Left forelimb (tissue), 1 donor: ENCODE results near the gene ERC2.

Source experiments
- DNase-seq: peaks from one replicate; pipeline ENCODE4 v3.0.0-alpha.2; 2018; ENCODE audit warnings: low spot score

Gene ERC2

DNA sequence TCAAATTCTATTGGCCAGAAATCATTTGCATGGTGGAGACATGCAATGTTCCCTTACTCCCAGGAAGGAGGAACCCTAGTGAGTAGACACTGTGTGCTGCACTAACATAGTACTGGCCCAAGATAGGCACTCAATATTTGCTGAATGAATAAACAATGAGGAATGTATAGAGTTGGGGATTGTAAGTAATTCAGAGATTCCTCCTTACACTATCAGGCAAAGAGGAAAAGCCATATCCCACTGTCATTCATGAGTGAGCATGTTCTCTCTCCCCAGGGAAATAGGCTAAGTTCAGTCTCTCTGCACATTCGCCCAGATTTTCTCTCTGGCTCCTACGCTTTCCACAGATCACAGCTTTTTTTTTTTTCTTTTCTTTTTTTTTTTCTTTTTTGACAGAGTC, 826.3 kb downstream of the ERC2 start:
- DNase-seq: no peak

DNA sequence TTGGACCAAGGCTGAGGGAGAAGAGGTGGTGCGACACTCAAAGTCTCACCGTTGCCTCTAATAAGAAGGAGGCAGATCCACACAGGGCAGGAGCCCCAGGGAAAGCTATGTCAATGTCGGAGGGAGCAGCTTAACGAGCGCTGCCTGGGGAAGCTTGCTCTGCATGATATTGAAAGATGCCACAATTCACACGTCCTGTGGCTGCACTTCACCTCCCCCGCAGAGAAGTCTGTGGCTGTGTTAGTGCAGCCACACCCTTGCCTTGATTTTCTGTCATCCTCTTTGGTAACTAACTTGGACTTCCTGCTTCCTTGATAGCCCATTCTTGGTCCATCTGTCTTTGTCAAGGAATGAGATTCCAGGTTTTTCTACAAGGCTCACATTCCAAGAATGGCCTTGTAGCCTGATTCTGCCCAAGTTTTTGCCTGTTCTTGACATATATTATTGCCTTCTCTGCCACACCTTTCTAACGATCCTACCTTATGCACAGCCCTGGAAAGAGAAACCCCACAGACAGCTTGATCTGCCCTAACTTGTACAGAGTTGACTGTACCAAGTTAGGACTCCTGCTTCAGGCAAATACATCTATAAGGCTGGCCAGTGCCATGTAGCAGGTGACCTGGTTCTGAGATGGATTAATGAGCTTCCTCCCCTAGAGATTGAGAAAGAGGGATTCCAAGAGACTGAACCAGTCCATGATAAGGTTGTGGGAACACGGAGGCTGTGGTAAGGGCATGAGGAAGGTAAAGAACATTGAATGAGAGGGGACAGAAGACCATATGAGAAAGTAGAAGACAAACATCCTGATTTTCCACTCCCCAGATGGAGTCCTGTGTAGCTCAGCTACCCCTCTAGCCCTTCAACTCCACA, 828.1 kb downstream of the ERC2 start:
- DNase-seq: no peak

DNA sequence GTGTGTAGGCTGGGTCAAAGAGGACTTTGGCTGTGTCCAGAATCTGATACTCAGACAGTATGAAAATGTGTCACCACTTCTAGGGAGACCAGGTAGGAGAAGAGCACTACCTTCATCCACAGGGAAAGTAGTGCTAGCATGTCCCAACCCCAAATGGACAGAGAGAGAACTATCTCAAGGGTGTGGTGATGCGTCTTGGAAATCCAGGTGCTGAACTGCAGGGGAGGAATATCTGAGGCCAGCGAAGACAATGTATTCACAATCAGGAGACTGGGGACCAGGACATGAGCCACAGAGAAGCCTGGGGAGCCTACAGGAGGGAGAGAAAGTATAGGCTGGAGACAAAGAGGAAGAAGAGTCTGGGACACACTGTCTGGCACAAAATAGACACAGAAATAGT, 829.1 kb downstream of the ERC2 start:
- no peak for DNase-seq

DNA sequence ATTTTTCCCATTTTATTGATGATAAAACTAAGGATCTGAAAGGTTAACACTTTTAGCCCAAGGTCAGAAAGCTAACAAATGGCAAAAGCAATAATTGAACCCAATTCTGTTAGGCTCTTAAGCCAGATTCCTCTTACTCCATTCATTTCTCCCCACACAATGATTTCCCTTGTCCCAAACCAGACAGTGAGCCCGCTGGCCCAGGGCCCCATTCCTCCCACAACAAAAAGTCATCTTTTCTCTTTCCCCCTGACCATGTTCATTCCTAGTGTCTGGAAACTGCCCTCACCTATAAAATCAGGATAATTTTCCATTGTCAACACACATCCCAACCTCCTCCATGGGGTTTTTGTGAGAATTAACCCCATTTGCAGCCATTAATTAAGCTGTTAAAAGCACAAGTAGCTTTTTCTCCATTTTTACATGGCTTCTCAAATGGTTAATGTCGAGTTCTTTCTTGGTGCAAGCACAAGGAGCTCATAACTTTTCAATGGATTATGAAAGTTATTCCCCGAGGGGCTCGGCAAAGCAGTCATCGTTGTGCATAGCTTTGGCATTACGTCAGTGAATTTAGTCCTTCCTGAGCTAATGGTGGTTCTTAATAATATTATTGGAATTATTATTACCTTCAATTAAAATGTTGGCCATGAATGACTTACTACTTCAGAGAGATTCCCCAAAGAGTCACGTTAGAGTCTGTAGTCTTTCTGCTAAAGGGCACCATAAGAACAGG, 830.2 kb downstream of the ERC2 start:
- DNase-seq: no peak

DNA sequence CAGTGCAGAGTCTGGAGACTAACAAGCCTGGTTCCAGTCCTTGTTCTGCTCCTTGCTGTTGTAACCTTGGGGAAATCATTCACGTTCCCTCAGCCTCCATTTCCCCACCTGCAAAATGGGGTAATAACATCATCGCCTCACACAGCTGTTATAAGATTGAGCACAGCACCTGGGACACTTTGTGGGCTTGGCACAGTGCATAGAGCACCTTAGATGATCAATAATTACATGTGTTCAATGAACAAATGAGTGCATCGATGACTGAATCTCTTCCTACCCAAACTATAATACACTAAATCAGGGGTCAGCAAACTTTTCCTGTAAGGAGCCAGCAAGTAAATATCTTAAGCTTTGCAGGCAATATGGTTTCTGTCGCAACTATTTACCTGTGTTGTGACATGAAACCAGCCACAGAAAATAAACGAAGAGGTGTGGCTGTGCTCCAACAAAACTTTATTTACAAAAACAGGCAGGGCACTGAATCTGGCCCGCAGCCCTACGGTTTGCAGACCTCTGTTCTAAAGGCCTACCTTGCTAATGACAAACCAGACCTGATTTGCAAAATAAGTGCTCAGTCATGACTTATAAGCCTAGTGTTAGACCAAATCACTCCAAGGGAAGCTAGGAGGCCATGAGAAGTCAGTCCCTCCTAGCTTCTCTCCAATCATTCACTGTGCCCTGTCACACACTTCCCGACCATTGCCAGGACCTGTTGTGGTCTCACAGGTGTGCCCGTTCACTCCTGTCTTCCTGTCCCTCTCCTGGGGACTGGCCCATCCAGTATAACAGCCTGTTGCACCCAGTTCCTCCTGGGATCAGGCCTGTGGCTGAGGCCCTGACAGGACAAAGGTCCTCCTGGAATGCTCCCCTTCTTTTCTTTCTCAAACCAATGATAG, 831.7 kb downstream of the ERC2 start:
- DNase-seq: no peak

DNA sequence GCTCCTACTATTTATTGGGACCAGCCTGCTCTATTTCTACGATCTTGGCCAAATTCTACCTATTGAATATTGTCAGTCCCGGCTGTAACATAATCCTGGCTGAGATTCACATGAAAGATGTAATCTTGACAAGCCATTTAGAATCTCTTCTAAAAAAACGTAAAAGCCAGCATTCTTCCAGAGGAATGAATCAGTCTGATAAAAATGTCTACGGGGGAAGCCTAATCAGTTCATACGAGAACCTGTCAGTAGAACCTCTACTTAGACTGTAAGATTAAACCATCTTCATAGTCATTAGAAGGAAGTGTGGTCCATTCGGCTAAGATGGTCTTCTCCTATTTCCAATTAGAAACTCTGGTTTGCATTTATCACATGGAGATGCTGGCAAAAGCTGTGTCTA, 833.9 kb downstream of the ERC2 start:
- no peak for DNase-seq

DNA sequence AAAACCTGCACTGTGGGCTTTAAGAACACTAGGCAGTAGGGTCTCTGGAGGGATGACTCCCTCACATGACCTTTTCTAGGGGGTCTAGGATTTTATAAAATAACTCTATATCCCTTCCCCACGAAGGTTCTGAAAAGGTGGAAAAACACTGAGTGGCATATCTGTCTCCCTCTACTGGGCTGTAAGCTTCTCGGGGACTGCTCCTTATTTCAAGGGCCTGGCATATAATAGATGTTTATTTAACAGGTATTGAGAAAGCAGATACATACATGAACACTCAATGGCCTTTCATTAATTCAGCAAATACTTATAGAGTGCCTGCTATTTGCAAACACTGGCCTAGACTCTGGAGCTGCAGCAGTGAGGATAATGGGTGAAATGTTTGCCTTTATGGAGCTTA, 834.9 kb downstream of the ERC2 start:
- DNase-seq: no peak

DNA sequence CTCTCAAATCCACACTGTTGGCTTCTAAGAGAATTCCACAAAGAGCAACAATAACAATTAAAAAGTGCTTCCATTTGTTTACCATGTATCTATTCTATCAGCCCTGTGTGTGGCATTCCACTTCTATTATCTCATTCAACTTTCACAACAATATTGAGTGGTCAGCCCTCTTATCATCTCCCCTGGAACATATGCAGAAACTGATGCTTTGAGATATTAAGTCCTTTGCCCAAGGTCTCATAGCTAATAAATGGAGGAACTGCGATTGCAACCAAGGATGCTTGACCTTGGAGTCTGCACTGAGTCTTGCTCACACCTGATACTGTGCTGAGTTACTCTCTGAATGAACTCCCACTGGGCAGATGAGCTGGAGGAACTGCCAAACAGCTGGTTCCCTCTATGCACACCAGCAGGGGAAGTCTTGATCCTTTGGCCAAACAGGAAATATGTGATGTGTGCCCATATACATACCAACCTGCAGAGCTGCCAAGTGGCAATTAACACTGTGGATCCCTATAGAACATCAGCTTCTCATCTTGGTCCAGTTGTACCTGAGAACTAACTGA, 836.4 kb downstream of the ERC2 start:
- DNase-seq: no peak

DNA sequence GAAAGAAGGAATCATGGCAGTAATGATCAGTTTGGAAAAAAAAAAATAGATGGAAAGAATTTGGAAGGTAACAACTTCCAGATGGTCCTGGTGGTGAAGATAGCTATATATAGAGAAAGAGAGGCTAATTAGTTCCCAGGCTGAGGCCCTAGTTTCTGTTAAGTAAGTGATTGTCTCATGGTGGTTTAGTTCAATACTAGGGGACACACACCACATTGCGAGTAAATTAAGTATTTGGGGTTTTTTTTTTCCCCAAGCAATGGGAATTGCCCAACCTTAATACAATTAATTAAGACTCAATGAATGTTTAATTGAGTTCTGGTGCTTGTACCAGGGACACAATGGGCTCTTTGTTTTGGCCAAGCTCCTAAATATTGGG, 837.4 kb downstream of the ERC2 start:
- DNase-seq: no peak

DNA sequence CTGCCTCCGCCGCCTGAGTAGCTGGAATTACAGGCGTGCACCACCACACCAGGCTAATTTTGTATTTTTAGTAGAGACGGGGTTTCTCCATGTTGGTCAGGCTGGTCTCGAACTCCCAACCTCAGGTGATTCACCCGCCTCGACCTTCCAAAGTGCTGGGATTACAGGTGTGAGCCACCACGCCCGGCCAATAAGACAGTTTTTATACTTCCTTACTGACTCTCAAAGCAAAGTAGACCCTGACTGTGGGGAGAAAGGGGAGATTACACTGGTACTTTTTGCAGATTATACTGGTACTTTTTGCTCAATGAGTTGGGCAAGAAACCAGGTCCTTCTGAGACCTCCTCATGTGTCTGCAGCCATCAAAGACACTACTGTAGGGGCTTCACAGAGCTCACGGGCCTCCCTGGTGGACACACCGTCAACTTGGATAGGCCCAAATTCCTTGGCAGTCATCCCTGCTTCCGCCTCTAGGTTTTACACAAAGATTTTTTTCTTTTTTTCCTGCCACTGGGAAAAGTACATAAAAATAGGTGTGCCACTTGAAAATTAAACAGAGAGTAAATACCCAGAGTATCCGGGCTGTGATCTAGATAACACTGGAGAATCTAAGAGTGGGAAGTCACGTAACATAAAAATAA, 837.9 kb downstream of the ERC2 start:
- no peak for DNase-seq

DNA sequence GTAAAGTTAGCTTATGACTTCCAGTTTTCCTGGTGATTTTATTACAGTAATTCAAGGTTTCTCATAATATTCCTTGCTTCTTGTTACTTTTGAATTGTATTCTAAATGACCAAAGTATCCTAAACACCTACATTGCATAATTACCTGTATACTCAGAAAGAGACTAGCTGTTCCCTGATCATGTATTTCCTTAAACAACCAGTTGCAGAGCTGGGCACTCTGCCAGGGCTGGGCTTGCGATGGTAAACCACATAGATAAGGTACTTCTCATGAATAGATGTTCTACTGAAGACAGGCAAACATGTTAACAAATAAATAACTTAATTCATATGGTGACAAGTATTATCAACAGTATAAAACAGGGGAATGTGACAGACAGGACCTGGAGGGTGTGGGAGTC, 838.8 kb downstream of the ERC2 start:
- DNase-seq: no peak

DNA sequence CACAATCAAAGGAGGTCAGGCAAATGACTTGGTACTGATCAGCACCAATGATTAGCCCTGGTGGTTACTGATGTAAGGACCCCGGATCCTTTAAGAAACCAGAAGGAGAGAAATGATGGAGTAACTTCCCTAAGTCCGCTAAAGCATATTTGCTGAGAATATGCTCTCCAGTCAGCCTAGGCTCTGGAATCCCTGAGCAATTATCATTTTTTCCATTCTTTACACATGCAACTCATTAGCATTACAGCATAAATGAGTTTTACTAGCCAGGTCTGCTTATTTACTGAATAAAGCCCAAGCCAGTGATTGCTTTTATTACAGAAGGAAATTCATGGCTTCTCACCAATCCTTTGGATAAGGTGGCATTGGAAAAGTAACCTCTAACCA, 842.0 kb downstream of the ERC2 start:
- DNase-seq: no peak

DNA sequence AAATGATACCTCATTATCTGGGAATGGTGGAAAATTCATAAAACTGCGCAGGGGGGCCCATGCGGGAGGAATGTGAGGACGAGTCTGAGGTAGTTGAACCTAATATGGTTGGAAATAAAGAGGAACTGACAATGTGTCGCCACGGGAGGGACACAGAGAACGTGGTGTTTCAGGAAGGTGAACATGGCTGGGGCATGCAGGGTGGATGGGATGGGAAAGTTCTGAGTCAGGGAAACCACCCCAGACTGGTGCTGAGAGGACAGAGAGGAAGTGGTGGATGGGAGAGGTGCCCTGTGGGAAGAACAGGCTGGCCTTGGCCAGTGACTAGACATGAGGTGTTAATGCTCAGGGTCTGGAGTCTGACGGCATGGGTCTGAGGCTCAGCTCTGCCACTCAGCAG, 844.0 kb downstream of the ERC2 start:
- no peak for DNase-seq

DNA sequence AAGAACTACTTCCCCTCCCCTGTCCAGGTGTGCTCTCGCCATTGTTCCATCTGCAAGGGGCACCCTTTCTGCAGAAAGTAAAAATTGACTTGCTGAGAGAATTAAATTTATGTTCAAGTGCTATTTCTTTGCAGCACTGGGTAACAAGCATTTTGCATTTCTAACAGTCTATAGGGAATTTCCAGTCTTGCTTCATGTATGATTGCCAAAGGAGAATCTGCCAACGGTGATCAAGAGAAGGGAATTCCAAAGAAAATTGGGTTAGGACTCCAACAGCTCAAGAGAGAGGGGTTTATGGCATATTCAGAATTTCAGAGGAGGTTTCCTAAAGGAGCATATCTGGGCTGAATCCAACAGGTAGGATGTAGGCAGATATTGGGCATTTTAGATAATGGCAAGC, 844.5 kb downstream of the ERC2 start:
- DNase-seq: no peak

DNA sequence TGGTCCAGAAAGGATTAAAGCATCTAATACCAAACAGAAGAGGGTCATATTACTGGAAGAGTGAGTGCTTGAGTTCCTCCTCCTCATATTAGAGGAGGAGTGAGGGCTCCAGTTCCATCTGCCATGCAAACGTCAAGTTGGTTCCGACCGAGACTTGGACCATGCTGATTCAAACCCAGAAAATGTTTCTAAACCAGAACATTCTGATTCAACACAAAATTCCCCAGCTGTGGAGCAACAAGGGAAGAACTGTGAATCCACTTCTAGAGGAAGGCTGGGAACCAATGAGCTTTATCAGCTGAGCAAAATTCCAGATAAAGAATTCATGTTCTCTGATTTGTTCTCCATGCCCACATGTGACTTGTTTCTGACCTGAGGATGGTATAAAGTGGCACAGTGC, 845.5 kb downstream of the ERC2 start:
- DNase-seq: no peak

DNA sequence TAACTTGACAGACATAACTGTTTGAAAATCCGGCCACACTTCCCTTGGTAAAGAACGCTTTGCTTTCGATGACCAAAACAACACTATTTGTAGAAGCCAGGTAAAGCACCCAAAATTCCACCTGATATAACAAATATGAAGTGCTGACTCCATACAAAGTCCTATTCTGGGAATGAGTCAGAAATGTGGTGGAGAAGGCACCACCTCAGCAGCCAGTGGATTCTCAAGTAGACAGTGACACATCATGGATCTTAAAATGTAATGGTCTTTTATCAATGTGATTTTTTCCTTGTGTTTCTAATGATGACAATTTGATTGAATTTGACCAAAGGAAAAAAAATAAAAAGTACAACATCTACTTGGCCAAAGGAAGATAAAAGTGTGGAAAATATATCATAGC, 846.2 kb downstream of the ERC2 start:
- DNase-seq: no peak

DNA sequence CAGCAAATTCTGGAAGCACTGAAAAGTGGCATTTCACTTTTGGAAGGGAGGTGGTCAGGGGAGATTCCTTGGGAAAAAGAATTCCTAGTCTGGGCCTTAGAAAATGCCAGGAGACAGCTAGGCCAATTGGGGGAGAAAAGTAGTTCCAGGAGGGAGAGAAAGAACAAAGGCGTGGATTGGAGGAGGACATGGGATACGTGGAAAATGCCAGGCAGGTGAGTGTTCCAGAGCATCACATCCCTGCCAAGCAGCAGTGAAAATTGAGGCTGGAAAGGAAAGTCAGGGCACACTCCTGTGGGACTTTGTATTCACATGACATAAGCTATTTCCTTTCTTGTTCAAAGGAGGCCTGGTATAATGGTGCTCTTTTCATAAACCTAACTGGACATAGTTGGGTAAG, 846.6 kb downstream of the ERC2 start:
- DNase-seq: no peak

DNA sequence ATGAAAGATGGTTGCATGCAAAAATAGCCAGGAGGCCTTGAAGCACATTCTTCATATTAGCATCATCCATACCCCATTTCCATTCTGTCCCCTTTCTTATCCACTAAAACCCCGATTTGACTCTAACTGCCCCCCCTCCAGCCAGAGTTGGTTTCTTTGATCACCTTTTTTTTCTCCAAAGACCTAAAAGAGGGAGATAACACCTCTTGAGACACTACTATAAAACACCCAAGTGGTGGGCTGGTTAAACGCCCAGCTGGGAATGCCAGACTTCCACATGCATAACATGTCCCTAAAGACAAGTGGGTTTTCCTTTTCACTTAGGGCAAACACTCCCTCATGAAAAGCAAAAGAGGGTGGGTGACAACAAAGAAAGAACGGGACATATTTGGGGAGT, 847.2 kb downstream of the ERC2 start:
- no peak for DNase-seq

DNA sequence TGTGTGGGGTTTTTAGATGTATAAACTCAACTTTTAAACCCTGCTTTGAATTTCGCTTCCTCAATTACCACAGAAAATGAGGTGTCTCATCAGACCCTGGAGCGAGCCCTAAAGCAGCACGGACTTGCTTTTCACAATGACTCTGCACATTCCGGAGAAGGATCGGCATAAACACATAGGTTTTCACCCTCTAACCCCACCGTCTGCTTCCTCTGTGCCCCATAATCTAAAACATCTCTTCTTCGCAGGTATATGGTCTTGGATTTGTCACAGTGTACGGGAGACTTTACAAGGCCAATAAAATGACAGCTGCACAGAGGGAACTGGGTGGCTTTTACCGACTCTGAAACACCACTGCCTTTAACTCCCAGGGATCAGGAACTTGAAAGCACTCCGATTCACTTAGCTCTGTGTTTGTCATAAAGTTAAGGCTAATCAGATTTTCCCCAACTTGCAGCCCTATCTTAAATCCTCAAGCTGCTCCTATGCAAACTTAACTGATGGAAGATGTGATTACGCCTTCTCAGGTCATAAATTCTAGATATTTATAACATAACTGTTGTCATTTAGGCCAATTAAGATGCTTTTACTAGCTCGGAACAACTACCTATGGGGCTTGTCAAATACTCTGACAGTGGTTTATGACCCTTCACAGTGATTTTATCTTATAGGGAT, 847.8 kb downstream of the ERC2 start:
- DNase-seq: no peak

DNA sequence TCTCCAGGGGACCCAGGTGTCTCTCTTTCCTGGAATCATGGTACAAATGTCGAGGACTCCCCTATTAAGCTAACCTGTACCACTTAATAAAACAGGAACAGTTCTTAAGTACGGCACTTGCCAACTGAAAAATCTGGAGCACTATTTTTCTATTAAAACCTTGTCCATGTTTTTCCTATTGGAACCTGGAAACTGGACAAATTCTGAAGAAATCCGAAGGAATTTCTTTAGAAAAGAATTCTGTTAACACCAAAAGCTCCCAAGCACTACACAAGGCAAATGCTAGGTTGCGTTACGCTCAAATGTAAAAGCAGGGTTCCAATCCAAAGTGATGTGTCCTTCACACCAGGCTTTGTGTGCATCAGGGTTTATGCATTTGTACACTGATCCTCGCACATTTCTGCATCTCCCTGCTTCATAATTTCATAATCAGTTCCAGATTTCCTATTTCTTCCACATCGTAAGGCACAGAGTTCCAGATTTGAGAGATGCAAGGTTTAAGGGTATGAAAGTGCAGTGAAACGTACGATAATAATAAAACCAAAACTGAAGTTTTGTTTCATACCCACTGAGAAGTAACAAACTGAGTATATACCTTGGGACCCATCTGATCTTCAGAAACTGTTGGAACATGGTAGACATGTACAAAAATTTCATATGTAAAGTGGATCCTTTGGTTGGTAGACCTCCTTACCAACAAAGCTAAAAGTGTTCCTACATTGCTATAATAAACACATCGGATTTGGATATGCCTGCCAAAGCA, 849.0 kb downstream of the ERC2 start:
- DNase-seq: no peak

DNA sequence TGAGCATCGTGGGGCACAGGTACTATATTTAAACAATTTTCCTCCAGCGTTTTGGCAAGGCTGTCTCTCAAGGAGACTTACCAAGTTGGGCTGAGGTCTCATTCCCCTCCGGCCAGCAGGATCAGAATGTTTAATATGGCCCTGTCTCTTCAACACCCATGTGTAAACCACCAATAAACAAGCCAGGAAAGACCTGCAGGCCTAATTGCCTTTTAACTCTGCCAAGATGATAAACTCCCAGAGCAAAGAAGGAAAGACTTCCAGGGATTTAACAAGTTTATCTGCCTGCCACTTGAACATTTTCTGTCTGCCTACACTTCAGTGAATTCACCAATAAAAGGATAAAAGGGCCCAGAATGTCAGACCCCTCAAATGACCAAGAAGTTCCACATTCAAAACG, 850.9 kb downstream of the ERC2 start:
- DNase-seq: no peak
